HG02970 (cell line): ENCODE measurements around the gene PKD2L1.
"Not testable (repeated sequence)": the region's sequence is repeated elsewhere in the genome, so short reads cannot be mapped to it uniquely, and the experiment has no call there.

Experiments
- ATAC-seq: cut with Tn5 transposase; IDR thresholded peaks from one replicate; pipeline ENCODE4 v1.9.1; 2021; ENCODE audit warnings: mild to moderate bottlenecking, moderate library complexity, moderate number of reproducible peaks; ENCODE audit not compliant: unreplicated experiment, low FRiP score

The PKD2L1 gene

GRCh38 chr10:100334762-100335161 lies 4.7 kb upstream of the PKD2L1 start:
- no peak for ATAC-seq

- no peak for ATAC-seq
These were observed 3.8 kb upstream of the PKD2L1 start for GRCh38 chr10:100333661-100334440.

- no peak for ATAC-seq
These were observed 3.1 kb upstream of the PKD2L1 start for GRCh38 chr10:100333106-100333505.

- ATAC-seq: no peak
These were observed 1.8 kb downstream of the PKD2L1 start for GRCh38 chr10:100328198-100328597.

- ATAC-seq: no peak
These were observed 2.4 kb downstream of the PKD2L1 start for GRCh38 chr10:100327718-100328009.

- ATAC-seq: peak; percentile 89
These were observed 2.9 kb downstream of the PKD2L1 start for GRCh38 chr10:100327007-100327717.

- ATAC-seq: no peak
These were observed 4.9 kb downstream of the PKD2L1 start for GRCh38 chr10:100325158-100325557.

- ATAC-seq: no peak
These were observed 10.2 kb downstream of the PKD2L1 start for GRCh38 chr10:100319707-100320402.

- ATAC-seq: no peak
These were observed 11.8 kb downstream of the PKD2L1 start for GRCh38 chr10:100318207-100318606.

- ATAC-seq: no peak
These were observed 14.4 kb downstream of the PKD2L1 start for GRCh38 chr10:100315615-100316014.

GRCh38 chr10:100311298-100311697 lies 18.7 kb downstream of the PKD2L1 start:
- no peak for ATAC-seq

- ATAC-seq: no peak
These were observed 22.3 kb downstream of the PKD2L1 start for GRCh38 chr10:100307684-100308083.

GRCh38 chr10:100306861-100307260 lies 23.2 kb downstream of the PKD2L1 start:
- no peak for ATAC-seq

- no peak for ATAC-seq
These were observed 25.6 kb downstream of the PKD2L1 start for GRCh38 chr10:100304414-100304813.

- ATAC-seq: no peak
These were observed 26.2 kb downstream of the PKD2L1 start for GRCh38 chr10:100303724-100304319.

- ATAC-seq: not testable (repeated sequence)
These were observed 28.9 kb downstream of the PKD2L1 start for GRCh38 chr10:100301123-100301522.

GRCh38 chr10:100297242-100297641 lies 32.8 kb downstream of the PKD2L1 start:
- no peak for ATAC-seq

GRCh38 chr10:100293066-100293465 lies 37.0 kb downstream of the PKD2L1 start:
- no peak for ATAC-seq

GRCh38 chr10:100292300-100292699 lies 37.7 kb downstream of the PKD2L1 start:
- ATAC-seq: not testable (repeated sequence)

- ATAC-seq: no peak
These were observed 38.7 kb downstream of the PKD2L1 start for GRCh38 chr10:100291356-100291755.

- ATAC-seq: no peak
These were observed 40.4 kb downstream of the PKD2L1 start for GRCh38 chr10:100289641-100290040.
